Urothelium cell line (cell line): ENCODE results near the gene DNAJC10.

Source experiments
- DNase-seq: peaks from one replicate; pipeline ENCODE4 v3.0.0; 2011; ENCODE audit warnings: low spot score, mixed read lengths
- FAIRE-seq: peaks from 2 replicates; lab custom pipeline; 2011; peaks lifted over from hg19 to GRCh38; lab: Jason Lieb, UNC

DNAJC10 gene

GRCh38 chr2:182831921-182832320 is 115.9 kb downstream of the DNAJC10 start:
- FAIRE-seq, result no peak
- no peak for DNase-seq

DNA sequence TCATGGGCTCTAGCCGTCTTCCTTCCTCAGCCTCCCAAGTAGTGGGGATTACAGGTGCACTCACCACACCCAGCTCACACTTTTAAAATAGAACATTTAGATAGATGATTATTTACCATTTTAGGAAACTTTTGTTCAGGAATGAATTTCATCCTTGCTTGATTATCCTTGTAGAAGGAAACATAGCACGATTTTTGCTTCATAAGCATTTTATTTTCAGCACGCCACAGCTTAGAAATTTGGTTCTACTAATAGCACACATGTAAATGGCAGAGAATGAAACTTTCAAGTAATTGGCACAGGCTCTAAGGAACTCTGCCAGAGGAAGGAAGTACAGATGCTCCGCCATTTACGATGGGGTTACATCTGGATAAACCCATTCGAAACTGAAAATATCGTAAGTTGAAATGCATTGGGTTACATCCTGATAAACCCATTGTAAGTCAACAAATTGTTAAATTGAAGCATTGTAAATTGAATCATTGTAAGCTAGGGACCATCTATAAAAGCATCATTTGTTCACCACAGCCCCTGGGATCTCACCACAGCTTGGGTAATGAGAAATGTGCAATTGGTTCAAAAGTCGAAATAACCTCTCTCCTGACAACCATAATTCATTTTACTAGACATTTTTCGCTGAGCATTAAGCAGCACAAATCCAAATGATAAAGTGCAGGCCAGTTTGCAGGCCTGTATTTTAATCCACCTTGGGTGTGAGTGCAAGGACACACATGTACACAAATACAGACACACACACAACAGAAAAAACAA is 117.2 kb downstream of the DNAJC10 start:
- DNase-seq (no peak), FAIRE-seq (no peak)

- FAIRE-seq, result no peak
- no peak for DNase-seq
Observed at GRCh38 chr2:182834293-182834692, 118.2 kb downstream of the DNAJC10 start.

GRCh38 chr2:182836451-182836850 is 120.4 kb downstream of the DNAJC10 start:
- no peak for FAIRE-seq
- DNase-seq, result no peak
